ENCODE measurements around the gene FYN.
A peak's percentile ranks its signal among the peaks of the same experiment; 100 is the strongest.
"Not testable (repeated sequence)": the region's sequence is repeated elsewhere in the genome, so short reads cannot be mapped to it uniquely, and the experiment has no call there.

FYN gene

GRCh38 chr6:111652156-111652555 is 221.1 kb downstream of the FYN start:
- DNase-seq = no peak

- DNase-seq = no peak
These were observed 221.8 kb downstream of the FYN start for GRCh38 chr6:111651185-111652034.

- DNase-seq = no peak
These were observed 223.2 kb downstream of the FYN start for GRCh38 chr6:111650049-111650448.

- DNase-seq = no peak
These were observed 225.2 kb downstream of the FYN start for GRCh38 chr6:111648100-111648499.

GRCh38 chr6:111646942-111647341 is 226.3 kb downstream of the FYN start:
- DNase-seq = no peak

- no peak for DNase-seq
These were observed 227.2 kb downstream of the FYN start for GRCh38 chr6:111646034-111646433.

GRCh38 chr6:111644893-111645430 is 228.3 kb downstream of the FYN start:
- DNase-seq = no peak

GRCh38 chr6:111642463-111643158 is 230.6 kb downstream of the FYN start:
- peak; percentile 29 for DNase-seq

- DNase-seq = no peak
These were observed 234.0 kb downstream of the FYN start for GRCh38 chr6:111639266-111639665.

GRCh38 chr6:111634981-111635380 is 238.3 kb downstream of the FYN start:
- not testable (repeated sequence) for DNase-seq

- DNase-seq = no peak
These were observed 239.4 kb downstream of the FYN start for GRCh38 chr6:111633822-111634221.

GRCh38 chr6:111632468-111633247 is 240.6 kb downstream of the FYN start:
- no peak for DNase-seq

- no peak for DNase-seq
These were observed 241.3 kb downstream of the FYN start for GRCh38 chr6:111631903-111632460.

- no peak for DNase-seq
These were observed 242.2 kb downstream of the FYN start for GRCh38 chr6:111631018-111631417.

- DNase-seq = no peak
These were observed 245.0 kb downstream of the FYN start for GRCh38 chr6:111628142-111628850.

GRCh38 chr6:111626441-111626840 is 246.8 kb downstream of the FYN start:
- no peak for DNase-seq

GRCh38 chr6:111625461-111626391 is 247.5 kb downstream of the FYN start:
- no peak for DNase-seq

GRCh38 chr6:111625099-111625416 is 248.2 kb downstream of the FYN start:
- DNase-seq = no peak

GRCh38 chr6:111624401-111625098 is 248.7 kb downstream of the FYN start:
- DNase-seq = no peak

- DNase-seq = no peak
These were observed 250.1 kb downstream of the FYN start for GRCh38 chr6:111623046-111623718.
